GM19467 (cell line): ENCODE measurements around the gene CCDC195.

Experiments
- ATAC-seq: cut with Tn5 transposase; IDR thresholded peaks from one replicate; pipeline ENCODE4 v1.9.1; 2021; ENCODE audit warnings: mild to moderate bottlenecking, moderate library complexity; ENCODE audit not compliant: unreplicated experiment

Gene CCDC195

GRCh38 chr2:224716201-224716600 lies at the start of gene CCDC195:
Gene CCDC195 (minus strand): TSS chr2:224716365. CDS start chr2:224716365, 0 bp downstream.
- ATAC-seq, result no peak

- no peak for ATAC-seq
Measured at GRCh38 chr2:224764565-224765236, 48.5 kb upstream of the CCDC195 start.

- ATAC-seq, result no peak
Measured at GRCh38 chr2:224757934-224758548, 41.9 kb upstream of the CCDC195 start.

- no peak for ATAC-seq
Measured at GRCh38 chr2:224753743-224754540, 37.8 kb upstream of the CCDC195 start.

- ATAC-seq, result no peak
Measured at GRCh38 chr2:224751996-224752698, 36.0 kb upstream of the CCDC195 start.

- no peak for ATAC-seq
Measured at GRCh38 chr2:224749136-224749535, 33.0 kb upstream of the CCDC195 start.

GRCh38 chr2:224747765-224748164 lies 31.6 kb upstream of the CCDC195 start:
- no peak for ATAC-seq

GRCh38 chr2:224736227-224736626 lies 20.1 kb upstream of the CCDC195 start:
- ATAC-seq, result no peak

- no peak for ATAC-seq
Measured at GRCh38 chr2:224734949-224735348, 18.8 kb upstream of the CCDC195 start.

- no peak for ATAC-seq
Measured at GRCh38 chr2:224731665-224732064, 15.5 kb upstream of the CCDC195 start.

GRCh38 chr2:224729435-224729834 lies 13.3 kb upstream of the CCDC195 start:
- ATAC-seq, result no peak

GRCh38 chr2:224724331-224724730 lies 8.2 kb upstream of the CCDC195 start:
- no peak for ATAC-seq

- ATAC-seq, result no peak
Measured at GRCh38 chr2:224723586-224724217, 7.5 kb upstream of the CCDC195 start.

- ATAC-seq, result no peak
Measured at GRCh38 chr2:224722770-224723169, 6.6 kb upstream of the CCDC195 start.

- ATAC-seq, result no peak
Measured at GRCh38 chr2:224722250-224722649, 6.1 kb upstream of the CCDC195 start.

- no peak for ATAC-seq
Measured at GRCh38 chr2:224716921-224717320, 756 bp upstream of the CCDC195 start.

GRCh38 chr2:224711859-224712665 lies 4.1 kb downstream of the CCDC195 start:
- ATAC-seq, result no peak

GRCh38 chr2:224711381-224711780 lies 4.8 kb downstream of the CCDC195 start:
- ATAC-seq, result no peak

GRCh38 chr2:224709301-224709700 lies 6.9 kb downstream of the CCDC195 start:
- no peak for ATAC-seq

GRCh38 chr2:224694502-224694901 lies 21.7 kb downstream of the CCDC195 start:
- no peak for ATAC-seq
